Measurements from ENCODE around the gene ARL16.

- TF ChIP-seq POLR2A (IDR thresholded peaks at IDR 0.05) = no peak
- TF ChIP-seq CTCF (IDR thresholded peaks at IDR 0.05) = no peak
Observed at GRCh38 chr17:81688616-81689015, 5.0 kb upstream of the ARL16 start.

All from esophagus squamous epithelium (tissue), 4 donors.